IPS-15b (cell line): ENCODE data around the gene MRM1.
A peak's percentile ranks its signal among the peaks of the same experiment; 100 is the strongest.

Experiments
- H3K27me3 ChIP-seq: one replicate; pipeline ENCODE4 v1.6.1; 2013; ENCODE audit warnings: low read length; ENCODE audit not compliant: control insufficient read depth, insufficient read depth
- H3K36me3 ChIP-seq: one replicate; pipeline ENCODE4 v1.6.1; 2013; ENCODE audit warnings: low read length; ENCODE audit not compliant: control insufficient read depth, insufficient read depth
- H3K4me1 ChIP-seq: one replicate; pipeline ENCODE4 v1.6.1; 2013; ENCODE audit warnings: mild to moderate bottlenecking, low read length; ENCODE audit not compliant: control insufficient read depth, insufficient read depth
- H3K4me3 ChIP-seq: one replicate; pipeline ENCODE4 v1.5.1; 2013; ENCODE audit warnings: low read depth, low read length
- H3K9ac ChIP-seq: one replicate; pipeline ENCODE4 v1.6.1; 2013; ENCODE audit warnings: low read depth, mild to moderate bottlenecking, low read length
- H3K9me3 ChIP-seq: one replicate; pipeline ENCODE4 v1.6.1; 2013; ENCODE audit warnings: mild to moderate bottlenecking, low read length; ENCODE audit not compliant: control insufficient read depth, insufficient read depth

Gene MRM1

DNA sequence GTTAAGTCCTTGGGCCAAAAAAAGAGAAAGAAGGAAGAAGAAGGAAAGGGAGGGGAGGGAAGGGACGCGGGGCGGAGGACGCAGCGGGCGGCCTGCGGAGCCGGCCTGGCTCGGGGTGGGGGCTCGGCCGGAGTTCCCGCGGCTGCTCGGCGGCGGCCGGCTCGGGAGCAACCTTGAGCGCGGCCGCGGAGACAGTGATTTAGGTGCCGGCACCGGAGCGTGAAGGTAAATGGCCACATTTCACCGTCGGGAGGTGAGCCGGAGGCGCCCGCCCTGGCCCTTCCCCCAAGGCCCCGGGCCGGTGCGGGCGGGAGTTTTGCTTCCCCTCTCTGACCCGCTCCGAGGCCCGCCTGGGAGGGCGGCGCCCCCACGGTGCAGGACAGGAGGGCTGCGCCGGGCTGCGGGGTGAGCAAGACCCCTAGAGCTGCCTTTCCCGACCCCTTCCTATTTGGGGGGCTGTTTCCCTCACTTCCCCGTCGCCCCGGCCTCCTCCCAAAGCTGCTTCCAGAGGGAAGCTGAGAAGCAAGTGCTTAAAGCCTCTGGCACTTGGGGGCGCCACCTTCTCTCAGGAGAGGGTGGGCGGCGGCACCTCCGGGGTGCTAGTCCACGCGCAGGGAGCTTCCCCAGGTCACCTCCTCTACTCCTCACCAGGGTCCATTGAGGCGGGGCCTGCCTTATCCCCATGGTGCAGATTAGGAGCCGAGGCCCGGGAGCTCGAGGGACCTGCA lies 56.5 kb downstream of the MRM1 start:
- Histone ChIP-seq H3K4me3 (peak overlapping the region; percentile 69), H3K9ac (no peak overlapping the region)

More for the DNA sequence above, 56.5 kb downstream of the MRM1 start:
- Histone ChIP-seq H3K9me3 (no peaks in the 10 kb centered on the region), H3K27me3 (peaks cover 21% of the 10 kb centered on the region), H3K36me3 (no peaks in the 10 kb centered on the region), H3K4me1 (peaks cover 2% of the 10 kb centered on the region)
